GM23248 (cell line): ENCODE data around the gene TSPAN8.
"Not testable (repeated sequence)": the region's sequence is repeated elsewhere in the genome, so short reads cannot be mapped to it uniquely, and the experiment has no call there.

Experiments
- EZH2 ChIP-seq: fragments of 200-600 bp; sonication (generic); IDR thresholded peaks from 2 replicates; pipeline ENCODE4 v1.6.1; 2018; ENCODE audit warnings: antibody characterized with exemption, mild to moderate bottlenecking; ENCODE audit not compliant: insufficient read depth, poor library complexity, severe bottlenecking
- EZH2phosphoT487 ChIP-seq: fragments of 200-600 bp; sonication (generic); IDR thresholded peaks from 2 replicates; pipeline ENCODE4 v1.6.1; 2018; ENCODE audit warnings: antibody characterized with exemption, moderate library complexity, mild to moderate bottlenecking, low read depth; ENCODE audit not compliant: insufficient read depth

- not testable (repeated sequence) for TF ChIP-seq EZH2, EZH2phosphoT487
Measured at GRCh38 chr12:71150041-71150440, 7.8 kb downstream of the TSPAN8 start.
